ENCODE results near the gene SERPINE1. TPM values are rescaled to one million over a fixed set of nuclear protein-coding genes. Genes with fewer than 3 reads are reported as not detected.

The SERPINE1 gene
- total RNA-seq, 2 donors from 2014 or later: 2.4 to 41.6 TPM

GRCh38 chr7:101174322-101174854 is 47.5 kb downstream of the SERPINE1 start:
- intact Hi-C loops (cut with DNase I): loop anchor here in 1 of 2 donors (10.0 kb wide), 1 partner anchor 280 kb away; the partner anchor contains the start of gene ACHE
- DNase-seq: no peak
- no peak for ATAC-seq

GRCh38 chr7:101175664-101176063 is 48.8 kb downstream of the SERPINE1 start:
- no peak for DNase-seq
- intact Hi-C loops (cut with DNase I): loop anchor here in 1 of 2 donors (10.0 kb wide), 1 partner anchor 281 kb away; the partner anchor contains the start of gene ACHE
- ATAC-seq: no peak

- DNase-seq: no peak
- ATAC-seq: no peak
- intact Hi-C loops (cut with DNase I): loop anchor here in 1 of 2 donors (10.0 kb wide), 1 partner anchor 283 kb away; the partner anchor contains the start of gene ACHE
These were observed 50.7 kb downstream of the SERPINE1 start for GRCh38 chr7:101177644-101178043.

GRCh38 chr7:101179117-101179516 is 52.2 kb downstream of the SERPINE1 start:
- no peak for DNase-seq
- no peak for ATAC-seq
- intact Hi-C loops (cut with DNase I): loop anchor here in 1 of 2 donors (10.0 kb wide), 1 partner anchor 284 kb away; the partner anchor contains the start of gene ACHE

- ATAC-seq: no peak
- intact Hi-C loops (cut with DNase I): loop anchor here in 1 of 2 donors (10.0 kb wide), 1 partner anchor 285 kb away; the partner anchor contains the start of gene ACHE
- DNase-seq: no peak
These were observed 52.8 kb downstream of the SERPINE1 start for GRCh38 chr7:101179713-101180112.

- DNase-seq: no peak
- no peak for ATAC-seq
- intact Hi-C loops (cut with DNase I): no loop called here
These were observed 53.3 kb downstream of the SERPINE1 start, which contains the start of gene NAT16 for GRCh38 chr7:101180130-101180755. TSS of gene NAT16 (minus strand) at chr7:101180293. CDS start at chr7:101174807, 5,486 bp downstream.

- intact Hi-C loops (cut with DNase I): no loop called here
- no peak for ATAC-seq
These were observed 58.4 kb downstream of the SERPINE1 start for GRCh38 chr7:101185258-101185839.

GRCh38 chr7:101186194-101186593 is 59.3 kb downstream of the SERPINE1 start:
- DNase-seq (no peak), ATAC-seq (no peak)
- intact Hi-C loops (cut with DNase I): no loop called here

More at GRCh38 chr7:101185258-101185839, 58.4 kb downstream of the SERPINE1 start:
- no peak for DNase-seq

- intact Hi-C loops (cut with DNase I): no loop called here
- DNase-seq: no peak
- no peak for ATAC-seq
These were observed 60.0 kb downstream of the SERPINE1 start for GRCh38 chr7:101186844-101187428.

Small RNA genes within 50 kb of the gene (microRNA-seq; reads per million reads assigned to microRNA genes)
- gene MIR4653: 0 reads per million in 2 donors

Other genes with a start within 250 kb of the SERPINE1 start
- 1 to 10 TPM; 2.7 to 4.3 TPM for gene UFSP1, start 237.4 kb upstream of the SERPINE1 start, total RNA-seq
- 10 to 100 TPM in 1 of 2 donors, 1 to 10 TPM in 1; 8.5 to 30.9 TPM for gene ACHE, start 231.2 kb upstream of the SERPINE1 start, total RNA-seq
- under 1 TPM; 0.35 to 0.76 TPM for gene MUC3A, start 177.6 kb upstream of the SERPINE1 start, total RNA-seq
- under 1 TPM; 0.35 to 0.39 TPM for gene MUC12, start 157.5 kb upstream of the SERPINE1 start, total RNA-seq
- not detected for gene MUC17, start 107.0 kb upstream of the SERPINE1 start, total RNA-seq
- gene TRIM56, start 41.6 kb upstream of the SERPINE1 start, total RNA-seq: 10 to 100 TPM; 20.7 to 22.4 TPM
- 10 to 100 TPM; 14.9 to 18.9 TPM for gene AP1S1, start 27.4 kb downstream of the SERPINE1 start, total RNA-seq
- gene VGF, start 38.5 kb downstream of the SERPINE1 start, total RNA-seq: not detected
- gene NAT16, start 53.2 kb downstream of the SERPINE1 start, total RNA-seq: not detected
- not detected for gene MOGAT3, start 73.9 kb downstream of the SERPINE1 start, total RNA-seq
- gene PLOD3, start 90.5 kb downstream of the SERPINE1 start, total RNA-seq: 10 to 100 TPM; 49.6 to 59.1 TPM
- gene ZNHIT1, start 91.1 kb downstream of the SERPINE1 start, total RNA-seq: 10 to 100 TPM; 48.0 to 53.9 TPM
- gene CLDN15, start 110.7 kb downstream of the SERPINE1 start, total RNA-seq: 1 to 10 TPM; 5.5 to 6.1 TPM
- 100 to 1,000 TPM; 251 to 257 TPM for gene FIS1, start 118.0 kb downstream of the SERPINE1 start, total RNA-seq
- 10 to 100 TPM; 15.7 to 17.0 TPM for gene IFT22, start 194.7 kb downstream of the SERPINE1 start, total RNA-seq
- gene COL26A1, start 235.8 kb downstream of the SERPINE1 start, total RNA-seq: not detected